Endothelial cell (in vitro differentiated cells): Measurements from ENCODE around the gene SFXN4. TPM values are rescaled to one million over a fixed set of nuclear protein-coding genes. Genes with fewer than 3 reads are reported as not detected.
A peak's percentile ranks its signal among the peaks of the same experiment; 100 is the strongest.

Experiments used
- DNase-seq: peaks from one replicate; pipeline ENCODE4 v3.0.0; 2021; ENCODE audit warnings: low spot score
- H3K27ac Mint-ChIP-seq: one replicate; pipeline ENCODE4 v1.8.0; 2021; ENCODE audit warnings: mixed read lengths, inconsistent platforms; ENCODE audit not compliant: unreplicated experiment
- H3K27me3 Mint-ChIP-seq: one replicate; pipeline ENCODE4 v1.8.0; 2021; ENCODE audit warnings: mild to moderate bottlenecking, moderate library complexity, mixed read lengths, inconsistent platforms; ENCODE audit not compliant: unreplicated experiment
- H3K36me3 Mint-ChIP-seq: one replicate; pipeline ENCODE4 v1.8.0; 2021; ENCODE audit warnings: mild to moderate bottlenecking, low read depth, mixed read lengths, inconsistent platforms; ENCODE audit not compliant: unreplicated experiment
- H3K4me1 Mint-ChIP-seq: one replicate; pipeline ENCODE4 v1.8.0; 2021; ENCODE audit warnings: mild to moderate bottlenecking, mixed read lengths, inconsistent platforms; ENCODE audit not compliant: unreplicated experiment
- H3K4me3 Mint-ChIP-seq: one replicate; pipeline ENCODE4 v1.8.0; 2021; ENCODE audit warnings: mild to moderate bottlenecking, mixed read lengths, inconsistent platforms; ENCODE audit not compliant: unreplicated experiment
- H3K9me3 Mint-ChIP-seq: one replicate; pipeline ENCODE4 v1.8.0; 2021; ENCODE audit warnings: mixed read lengths, inconsistent platforms; ENCODE audit not compliant: unreplicated experiment
- CTCF ChIP-seq: fragments of 200-600 bp; sonication (generic); IDR thresholded peaks from one replicate; pipeline ENCODE4 v1.5.0; 2021; ENCODE audit warnings: antibody characterized with exemption; ENCODE audit not compliant: unreplicated experiment
- total RNA-seq: library from RNA; stranded (reverse); fragmentation: NEBNext Ultra II Directional; extraction: Animal tissue kit (Norgen Biotek cat#: 25700); gene quantifications from one replicate; pipeline ENCODE4 v1.2.1, GENCODE V29; 2021; ENCODE audit not compliant: unreplicated experiment

The SFXN4 gene
- total RNA-seq, 1 donor from 2014 or later: 19.0 TPM

DNA sequence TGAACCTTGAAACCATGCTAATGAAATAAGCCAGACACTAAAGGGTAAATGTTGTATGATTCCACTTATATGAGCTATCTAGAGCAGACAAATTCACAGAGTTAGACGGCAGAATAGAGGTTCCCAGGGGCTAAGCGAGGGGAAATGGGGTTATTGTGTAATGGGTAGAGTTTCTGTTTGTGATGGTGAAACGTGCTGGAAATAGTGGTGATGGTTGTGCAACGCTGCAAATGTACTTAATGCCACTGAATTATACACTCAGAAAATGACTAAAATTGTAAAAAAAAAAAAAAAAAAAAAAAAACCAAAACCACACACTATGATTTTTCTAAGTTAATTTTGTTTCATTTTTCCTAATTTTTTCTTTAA, 30.0 kb downstream of the SFXN4 start:
- DNase-seq: no peak
- Mint-ChIP-seq H3K9me3 (no peaks in the 10 kb centered on the region), H3K36me3 (peaks cover 27% of the 10 kb centered on the region), H3K27ac (no peak overlapping the region), H3K4me3 (no peak overlapping the region), H3K4me1 (no peaks in the 10 kb centered on the region), H3K27me3 (peaks cover 4% of the 10 kb centered on the region)
- no peak for TF ChIP-seq CTCF

DNA sequence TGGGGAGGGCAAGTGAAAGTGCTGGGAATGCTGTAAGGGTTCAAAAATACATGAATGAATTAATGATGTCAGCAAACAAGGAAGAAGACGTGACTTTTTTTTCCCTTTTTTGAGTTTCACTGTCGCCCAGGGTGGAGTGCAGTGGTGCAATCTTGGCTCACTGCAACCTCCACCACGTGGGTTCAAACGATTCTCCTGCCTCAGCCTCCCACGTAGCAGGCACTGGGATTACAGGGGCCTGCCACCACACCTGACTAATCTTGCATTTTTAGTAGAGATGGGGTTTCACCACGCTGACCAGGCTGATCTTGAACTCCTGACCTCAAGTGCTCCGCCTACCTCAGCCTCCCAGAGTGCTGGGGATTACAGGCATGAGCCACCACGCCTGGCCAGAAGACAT, 31.6 kb downstream of the SFXN4 start:
- no peak for DNase-seq
- no peak for TF ChIP-seq CTCF
- Mint-ChIP-seq H3K27ac (no peak overlapping the region), H3K27me3 (peaks cover 3% of the 10 kb centered on the region), H3K4me3 (no peak overlapping the region), H3K9me3 (no peaks in the 10 kb centered on the region), H3K4me1 (no peaks in the 10 kb centered on the region), H3K36me3 (peaks cover 31% of the 10 kb centered on the region)

- no peak for DNase-seq
- Mint-ChIP-seq H3K4me1 (no peaks in the 10 kb centered on the region), H3K9me3 (no peaks in the 10 kb centered on the region), H3K4me3 (peak overlapping the region; percentile 1), H3K27ac (no peak overlapping the region), H3K36me3 (peaks cover 35% of the 10 kb centered on the region), H3K27me3 (peaks cover 1% of the 10 kb centered on the region)
- no peak for TF ChIP-seq CTCF
Observed at GRCh38 chr10:119132521-119133345, 32.8 kb downstream of the SFXN4 start.

- Mint-ChIP-seq H3K27ac (no peak overlapping the region), H3K9me3 (no peaks in the 10 kb centered on the region), H3K36me3 (peaks cover 35% of the 10 kb centered on the region), H3K27me3 (peaks cover 1% of the 10 kb centered on the region), H3K4me1 (no peaks in the 10 kb centered on the region), H3K4me3 (no peak overlapping the region)
- TF ChIP-seq CTCF: no peak
- no peak for DNase-seq
Observed at GRCh38 chr10:119131512-119132240, 33.8 kb downstream of the SFXN4 start.

GRCh38 chr10:119129721-119130120, 35.8 kb downstream of the SFXN4 start:
- Mint-ChIP-seq H3K27me3 (peaks cover 1% of the 10 kb centered on the region), H3K9me3 (no peaks in the 10 kb centered on the region), H3K36me3 (peaks cover 44% of the 10 kb centered on the region), H3K27ac (no peak overlapping the region), H3K4me1 (no peaks in the 10 kb centered on the region), H3K4me3 (no peak overlapping the region)
- no peak for DNase-seq
- TF ChIP-seq CTCF: no peak
